Muscle of back (tissue), 11 donors: ENCODE data around the gene CALCOCO1. TPM values are rescaled to one million over a fixed set of nuclear protein-coding genes. Genes with fewer than 3 reads are reported as not detected.

Experiments used
- DNase-seq, 3 donors: peaks; one replicate each; pipeline versions ENCODE4 v3.0.0 to v3.0.0-alpha.2; 2013
- polyA plus RNA-seq, 10 donors: library from polyadenylated mRNA; unstranded; fragments of 120-200 nt; gene quantifications; one replicate each; pipeline ENCODE4 v1.2.1, GENCODE V29; 2013; ENCODE audit not compliant: insufficient read length in 10 of 10

Gene CALCOCO1
- polyA plus RNA-seq, 10 donors, result 63.6 to 99.1 (median 79.6) TPM

GRCh38 chr12:53664936-53665335 lies 62.3 kb downstream of the CALCOCO1 start:
- DNase-seq, result peak in 2 of 3 donors; percentile 38 to 55

GRCh38 chr12:53664191-53664590 lies 63.1 kb downstream of the CALCOCO1 start:
- DNase-seq, result no peak

GRCh38 chr12:53660041-53660440 lies 67.2 kb downstream of the CALCOCO1 start:
- DNase-seq, result peak in 1 of 3 donors; percentile 67

GRCh38 chr12:53659571-53659981 lies 67.7 kb downstream of the CALCOCO1 start:
- peak in 1 of 3 donors; percentile 23 for DNase-seq

GRCh38 chr12:53659011-53659551 lies 68.2 kb downstream of the CALCOCO1 start:
- peak; percentile 49 to 85 (median 67) for DNase-seq

Other genes with a start within 250 kb of the CALCOCO1 start
- gene MAP3K12, start 228.0 kb downstream of the CALCOCO1 start, polyA plus RNA-seq, result 10 to 100 TPM; 10.1 to 25.7 (median 13.5) TPM
- gene TARBP2, start 226.2 kb downstream of the CALCOCO1 start, polyA plus RNA-seq, result 10 to 100 TPM; 18.7 to 30.2 (median 22.3) TPM
- 1 to 10 TPM in 3 of 10 donors, under 1 TPM in 2, not detected in 5; 0.28 to 1.7 (median 1.0) TPM for gene NPFF, start 220.0 kb downstream of the CALCOCO1 start, polyA plus RNA-seq
- gene ATF7, start 101.1 kb downstream of the CALCOCO1 start, polyA plus RNA-seq, result 10 to 100 TPM; 36.2 to 61.9 (median 49.5) TPM
- 100 to 1,000 TPM; 605 to 778 (median 729) TPM for gene ATP5MC2, start 51.4 kb downstream of the CALCOCO1 start, polyA plus RNA-seq
- not detected for gene CISTR, start 24.5 kb upstream of the CALCOCO1 start, polyA plus RNA-seq
- gene HOXC13, start 211.4 kb upstream of the CALCOCO1 start, polyA plus RNA-seq, result 1 to 10 TPM in 1 of 10 donors, under 1 TPM in 1, not detected in 8; 0.68 to 1.4 TPM
- under 1 TPM in 2 of 10 donors, not detected in 8; 0.61 TPM for gene HOXC12, start 227.5 kb upstream of the CALCOCO1 start, polyA plus RNA-seq
- gene HOXC11, start 245.7 kb upstream of the CALCOCO1 start, polyA plus RNA-seq, result 1 to 10 TPM in 4 of 10 donors, under 1 TPM in 2, not detected in 4; 0.08 to 9.7 (median 2.8) TPM
- gene HOTAIR, start 247.5 kb upstream of the CALCOCO1 start, polyA plus RNA-seq, result 1 to 10 TPM in 2 of 10 donors, under 1 TPM in 4, not detected in 4; 0.05 to 7.9 (median 0.68) TPM